HCEC 1CT (cell line): ENCODE data around the gene MRPS27.

Experiments
- DNase-seq: peaks from one replicate; pipeline ENCODE4 v3.0.0-alpha.2; 2017

The MRPS27 gene

DNA sequence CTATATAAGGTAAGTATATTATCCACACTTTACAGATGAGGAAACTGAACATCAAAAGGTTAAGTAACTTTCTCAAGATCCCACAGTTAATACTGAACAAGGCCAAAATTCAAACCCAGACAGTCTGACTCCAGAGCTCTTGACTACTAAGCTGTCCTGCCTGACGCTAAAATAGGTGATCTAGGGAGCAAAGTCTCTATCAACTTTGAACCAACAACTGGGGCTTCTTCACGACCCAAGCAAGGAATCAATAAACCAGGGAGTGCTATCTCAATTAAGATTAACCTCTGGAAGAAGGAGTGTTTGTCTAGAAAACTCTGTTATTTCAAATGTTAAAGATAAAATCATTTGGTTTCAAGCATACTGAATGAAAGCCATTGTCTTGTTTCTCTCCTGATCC lies 64.4 kb downstream of the MRPS27 start:
- no peak for DNase-seq

DNA sequence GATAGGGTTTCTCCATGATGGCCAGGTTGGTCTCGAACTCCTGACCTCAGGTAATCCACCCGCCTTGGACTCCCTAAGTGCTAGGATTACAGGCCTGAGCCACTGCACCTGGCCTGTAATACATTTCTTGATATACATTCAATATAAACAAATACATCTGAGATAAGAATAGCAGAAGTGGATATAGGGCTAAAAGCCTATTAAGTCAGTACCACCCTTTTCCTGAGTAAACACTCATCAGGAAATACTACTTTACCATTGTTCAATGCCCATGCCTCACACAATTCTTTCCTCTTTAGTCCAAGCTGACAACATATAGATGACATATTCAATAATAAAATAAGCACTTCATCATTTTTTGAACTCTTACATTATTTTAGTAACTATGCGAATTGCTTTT lies 64.8 kb downstream of the MRPS27 start:
- DNase-seq: no peak

DNA sequence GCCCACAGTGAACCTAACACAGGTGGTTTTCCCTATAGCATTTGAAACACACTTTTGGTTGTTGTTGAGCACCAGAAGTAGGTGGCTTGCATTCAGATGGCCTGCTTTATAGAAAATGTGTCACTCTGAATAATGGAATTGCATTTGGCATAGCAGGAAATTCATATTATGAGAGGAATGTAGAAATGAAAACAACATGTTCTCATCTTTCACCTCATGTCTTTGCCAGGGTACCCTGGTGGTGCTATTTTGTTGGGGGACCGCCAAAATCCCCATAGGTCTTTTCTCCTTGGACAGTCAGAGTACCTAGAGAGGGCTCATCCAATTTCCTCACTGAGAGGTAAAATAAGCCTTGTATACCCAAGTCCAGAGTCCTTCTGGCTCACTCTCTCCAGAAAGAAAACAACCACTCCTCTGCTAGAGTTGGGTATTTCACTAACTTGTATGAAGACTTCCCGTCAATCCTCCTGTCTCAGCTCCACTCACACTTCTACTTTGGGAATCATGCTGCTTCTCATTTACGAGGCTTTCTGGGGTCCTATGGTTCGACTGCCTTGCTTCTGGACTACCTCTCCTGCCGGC lies 67.4 kb downstream of the MRPS27 start:
- DNase-seq: peak; percentile 62

DNA sequence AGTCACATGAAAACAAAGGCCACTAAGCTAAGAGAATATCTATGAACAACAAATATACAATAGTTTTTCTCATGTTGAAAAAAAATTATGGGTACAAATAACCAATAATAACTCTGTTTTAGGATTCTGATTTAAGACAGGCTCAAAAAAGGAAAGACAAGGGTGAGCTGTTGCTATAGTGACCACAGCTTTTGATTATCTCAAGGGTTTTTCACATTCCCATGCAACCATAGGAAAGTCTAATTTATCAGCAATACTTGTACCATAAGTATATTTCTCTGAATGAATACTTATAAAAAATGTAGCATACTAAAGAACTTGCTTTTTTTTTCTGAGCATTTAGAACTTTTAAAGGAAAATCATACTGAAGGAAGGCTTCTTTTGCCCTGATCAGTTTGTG lies 68.0 kb downstream of the MRPS27 start:
- no peak for DNase-seq

DNA sequence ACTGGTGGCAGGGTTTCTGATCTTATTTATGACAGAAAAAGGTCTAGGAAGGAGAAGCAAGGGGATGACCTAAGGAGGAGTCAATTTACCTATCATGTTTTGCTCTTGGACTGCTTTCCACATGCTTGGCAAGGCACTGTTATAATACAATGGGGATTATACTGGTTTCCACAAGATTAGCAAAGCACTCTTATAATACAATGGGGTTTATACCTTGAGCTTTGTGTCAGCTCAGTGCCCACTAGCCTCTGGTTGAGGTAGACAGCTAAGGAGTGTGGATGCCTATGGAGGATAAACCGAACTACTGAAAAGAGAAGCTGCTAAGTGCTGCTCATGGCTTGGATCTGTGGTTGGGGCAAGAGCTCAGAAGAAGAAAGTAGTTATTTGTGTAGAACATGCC lies 68.7 kb downstream of the MRPS27 start:
- no peak for DNase-seq

DNA sequence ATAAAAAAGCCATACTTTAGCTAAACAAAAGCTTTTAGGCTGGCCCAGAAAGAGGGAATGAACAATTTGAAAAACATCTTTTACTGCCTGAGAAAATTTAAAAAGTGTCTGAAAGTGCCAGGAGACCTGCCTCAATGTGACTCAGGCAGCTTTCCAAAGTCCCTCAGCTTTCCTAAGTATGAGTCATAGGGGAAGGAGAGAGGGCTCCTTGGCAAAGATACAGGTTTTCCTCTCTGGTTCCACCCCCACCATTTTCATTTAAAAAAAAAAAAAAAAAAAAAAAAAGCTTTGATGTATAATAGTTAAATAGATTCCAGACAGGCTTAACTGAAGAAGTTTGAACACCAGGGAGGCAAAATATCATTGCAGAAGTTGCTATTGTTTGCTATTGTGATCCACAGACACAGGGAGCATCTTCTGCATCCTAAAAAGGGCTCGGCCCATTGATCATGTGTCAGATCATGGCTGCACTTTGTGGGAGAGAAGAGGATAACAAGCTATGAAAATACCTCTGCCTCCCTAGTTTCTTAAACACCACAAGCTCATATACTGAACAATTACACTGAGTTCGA lies 71.5 kb downstream of the MRPS27 start:
- DNase-seq: peak; percentile 88

DNA sequence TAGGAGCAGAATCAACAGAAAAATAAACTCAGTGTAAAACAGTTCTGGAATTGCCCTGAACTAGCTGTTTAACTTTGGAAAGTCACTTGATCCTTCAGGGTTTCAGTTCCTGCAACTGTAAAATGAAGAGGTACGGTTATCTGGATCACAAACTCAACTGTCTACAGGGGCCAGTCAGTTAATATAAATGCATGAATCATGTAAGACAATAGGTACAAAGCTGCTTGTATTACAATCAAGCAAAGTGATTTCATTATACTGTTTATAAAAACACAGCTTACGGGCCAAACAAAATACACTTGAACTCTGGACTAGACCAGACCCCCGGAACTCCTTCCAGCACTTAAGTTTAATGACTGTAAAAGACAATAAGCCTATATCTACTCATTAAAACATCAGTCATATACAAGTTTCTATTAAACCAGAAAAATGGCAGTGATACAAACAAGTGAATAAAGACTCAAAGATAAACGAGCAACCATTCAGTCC lies 73.0 kb downstream of the MRPS27 start:
- peak; percentile 60 for DNase-seq

DNA sequence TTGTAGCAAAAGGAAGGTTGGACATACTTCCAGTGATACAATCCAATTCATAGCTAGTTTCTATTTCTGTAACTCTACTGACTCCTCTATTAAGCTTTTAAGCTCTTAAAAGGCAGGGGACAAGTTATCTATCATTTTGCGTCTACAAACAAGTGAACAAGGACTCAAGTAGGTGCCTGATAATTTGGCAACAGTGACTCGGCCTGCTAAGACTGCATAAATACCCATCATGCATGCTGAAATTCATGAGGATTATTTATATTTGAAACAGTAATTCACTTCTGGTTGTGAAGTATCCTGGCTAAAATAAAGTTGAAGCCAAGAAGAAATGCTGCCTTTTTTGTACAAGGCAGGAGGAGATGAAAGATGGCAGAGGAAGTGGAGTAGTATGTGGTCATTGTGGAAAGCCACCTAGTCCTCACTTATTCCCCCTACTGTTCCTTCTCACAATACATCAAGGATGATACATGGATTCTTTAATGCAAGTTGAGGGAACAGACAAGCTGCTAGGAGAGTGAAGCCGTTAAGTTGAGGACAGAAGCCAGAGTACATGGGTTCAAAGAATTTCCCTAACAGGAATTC lies 74.0 kb downstream of the MRPS27 start:
- no peak for DNase-seq

DNA sequence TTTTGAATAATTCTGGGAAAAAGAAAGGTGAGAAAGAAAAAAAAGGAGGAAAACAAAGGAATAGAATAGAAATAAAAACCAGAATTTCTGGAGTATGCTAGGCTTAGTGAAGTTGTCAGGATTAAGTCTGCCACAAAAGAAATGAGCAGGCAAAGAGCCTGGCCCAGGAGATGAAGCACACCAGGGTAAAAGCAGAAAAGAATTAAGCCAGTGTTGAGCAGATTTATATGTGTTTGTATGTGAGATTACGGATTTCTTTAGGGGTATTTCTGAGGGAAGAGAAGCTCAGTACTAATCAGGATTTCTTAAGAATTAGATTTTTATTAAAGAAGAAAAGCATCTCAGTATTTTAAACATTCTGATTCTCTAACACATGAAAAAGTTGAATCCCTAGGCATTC lies 74.5 kb downstream of the MRPS27 start:
- no peak for DNase-seq

DNA sequence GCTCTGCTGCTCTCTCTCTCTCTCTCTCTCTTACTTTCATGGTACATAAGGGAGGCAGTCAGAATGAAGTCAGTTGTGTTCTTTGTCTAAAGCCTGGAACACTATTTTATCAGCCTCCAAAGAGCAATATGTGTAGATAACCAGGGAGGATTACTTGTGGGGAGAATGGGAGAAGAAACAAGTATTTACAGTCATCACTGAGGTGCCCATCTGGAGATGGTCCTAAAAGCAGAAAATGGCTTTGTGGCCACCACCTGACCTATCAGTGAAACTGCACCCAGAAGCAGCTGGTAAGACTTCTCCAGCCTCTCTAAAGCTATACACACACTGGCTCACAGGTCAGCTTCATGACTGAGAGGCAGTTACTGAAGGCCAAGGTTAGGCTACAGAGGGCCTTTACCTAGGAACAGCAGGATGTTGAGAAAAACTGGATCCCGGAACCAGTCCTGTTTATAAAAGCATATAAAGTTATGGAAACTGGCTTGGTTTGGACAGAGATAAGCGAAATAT lies 75.1 kb downstream of the MRPS27 start:
- peak; percentile 77 for DNase-seq

DNA sequence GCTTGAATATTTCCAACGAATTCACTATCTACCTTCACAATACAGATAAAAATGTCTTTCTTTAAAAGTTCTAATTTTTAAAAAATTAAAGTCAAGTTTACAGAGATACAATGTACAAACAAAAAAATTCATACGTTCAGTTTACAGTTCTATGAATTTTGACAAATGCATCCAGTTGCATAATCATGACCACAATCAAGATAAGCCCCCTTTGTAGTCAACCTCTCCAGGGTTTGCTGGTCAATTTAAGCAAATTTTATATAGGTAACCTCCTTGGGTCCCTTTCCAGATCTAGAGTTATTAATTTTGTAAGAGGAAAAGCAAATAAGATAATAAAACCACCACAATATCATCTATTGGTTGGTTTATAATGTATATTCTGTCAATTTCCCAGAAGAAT lies 76.3 kb downstream of the MRPS27 start:
- DNase-seq: no peak

DNA sequence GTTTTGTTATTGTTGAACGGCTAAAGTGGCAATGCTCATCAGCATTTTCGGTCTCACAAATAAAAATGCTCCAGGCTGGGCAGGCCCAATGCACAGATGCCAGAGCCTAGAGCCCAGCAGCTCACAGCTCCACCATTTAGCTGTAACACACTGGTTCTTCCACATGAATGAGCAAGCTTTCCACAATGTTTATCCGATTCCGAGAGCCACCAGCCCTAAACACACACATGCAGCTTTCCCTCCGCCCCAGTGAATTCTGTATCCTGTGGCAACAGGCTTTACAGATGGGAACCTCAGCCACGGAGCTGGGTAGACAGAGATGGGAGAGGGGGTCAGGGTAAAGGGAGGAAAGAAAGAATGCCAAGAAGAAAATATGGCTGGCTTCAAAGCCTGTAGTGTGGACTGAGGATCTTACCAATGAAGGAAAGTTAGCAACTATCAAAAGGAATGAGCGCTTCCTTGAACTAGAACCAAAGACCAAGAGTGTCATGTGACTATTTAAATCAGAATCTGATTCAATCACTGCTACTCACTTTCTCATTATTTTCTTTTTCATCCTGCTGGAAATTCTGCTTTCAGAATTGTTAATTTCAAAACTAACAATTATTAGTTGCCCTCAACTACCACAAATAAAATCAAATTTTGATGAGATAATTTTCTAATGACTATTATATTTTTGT lies 77.1 kb downstream of the MRPS27 start:
- DNase-seq: no peak

DNA sequence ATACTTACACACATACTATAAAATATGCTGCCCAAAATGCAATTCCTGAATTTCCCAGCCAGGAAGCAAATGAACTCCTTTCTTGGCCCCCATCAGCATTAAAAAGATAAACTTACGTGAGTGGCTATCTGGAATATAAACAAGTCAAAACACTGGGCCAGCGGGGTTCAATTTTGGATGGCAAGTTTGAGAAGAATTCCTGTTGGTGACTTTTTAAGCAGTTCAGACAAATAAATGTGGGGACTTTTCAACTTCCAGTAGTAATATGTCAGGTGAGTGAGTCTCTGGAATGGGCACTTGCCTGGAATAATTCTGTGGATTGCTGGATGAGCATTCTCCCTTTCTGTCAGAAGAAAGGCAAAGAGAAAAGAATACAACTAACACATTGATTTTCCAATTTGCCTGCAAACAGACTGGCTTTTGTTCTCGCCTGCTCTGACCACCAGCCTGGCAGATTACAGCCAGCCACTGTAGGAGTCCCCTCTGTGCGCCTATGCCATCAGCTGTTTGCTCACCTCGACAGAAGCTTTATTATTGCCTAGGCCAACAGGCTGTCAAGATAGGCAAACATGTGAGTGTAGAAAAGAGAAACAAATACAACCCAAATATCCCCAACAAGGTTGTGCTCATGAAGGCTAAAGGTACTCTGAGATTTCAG lies 78.6 kb downstream of the MRPS27 start:
- DNase-seq: no peak

DNA sequence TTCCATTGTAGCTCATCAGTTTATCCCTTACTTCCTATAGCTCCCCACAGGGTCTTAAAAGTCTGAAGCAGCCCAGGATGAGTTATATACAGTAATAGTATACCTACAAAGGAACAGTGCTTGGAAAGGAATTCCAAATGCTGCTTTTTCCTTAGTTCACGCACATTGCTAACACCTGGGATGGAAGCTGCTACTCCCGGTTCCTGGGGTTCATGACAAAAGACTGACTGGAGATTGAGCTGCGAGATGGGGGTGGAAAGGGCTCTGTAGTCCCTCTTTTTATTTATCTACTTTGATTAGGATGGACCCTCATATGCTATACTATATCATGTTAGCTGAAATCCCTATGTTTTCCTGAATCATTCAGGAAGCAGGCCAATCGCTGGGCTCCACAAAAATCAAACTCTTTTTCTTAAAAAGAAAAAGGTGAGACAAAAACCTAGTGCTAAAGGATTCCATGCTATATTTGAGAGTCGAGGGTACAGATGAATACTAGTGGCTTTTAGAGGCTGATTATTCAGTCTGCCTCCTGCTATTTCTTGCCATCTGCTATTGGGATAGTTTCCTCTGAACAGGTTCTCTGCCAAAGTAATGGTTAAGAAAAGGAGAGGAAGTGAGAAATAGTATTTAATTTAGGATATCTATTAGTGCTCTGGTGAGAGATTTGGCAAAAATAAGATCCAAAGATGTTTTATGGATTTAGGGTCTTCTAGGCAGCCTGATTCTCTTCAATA lies 81.2 kb downstream of the MRPS27 start:
- DNase-seq: no peak

DNA sequence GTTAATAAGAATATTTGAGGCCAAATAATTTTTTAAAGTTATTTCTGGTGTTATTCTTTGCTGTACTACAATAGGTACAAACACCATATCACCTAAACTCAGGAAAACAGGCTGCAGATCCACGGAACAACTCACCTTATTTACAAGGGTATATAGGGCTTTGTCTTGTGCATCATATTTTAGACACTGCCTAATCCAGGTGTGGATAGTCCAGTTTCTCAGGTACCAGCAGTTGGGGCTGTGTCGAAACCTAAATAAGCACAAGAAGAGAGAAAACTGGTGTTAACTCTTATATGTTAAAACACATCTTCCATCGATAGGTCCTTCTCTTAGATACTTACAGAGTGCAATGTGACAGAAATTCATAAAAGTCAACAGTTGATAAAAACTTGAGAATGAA lies 82.2 kb downstream of the MRPS27 start:
- no peak for DNase-seq

DNA sequence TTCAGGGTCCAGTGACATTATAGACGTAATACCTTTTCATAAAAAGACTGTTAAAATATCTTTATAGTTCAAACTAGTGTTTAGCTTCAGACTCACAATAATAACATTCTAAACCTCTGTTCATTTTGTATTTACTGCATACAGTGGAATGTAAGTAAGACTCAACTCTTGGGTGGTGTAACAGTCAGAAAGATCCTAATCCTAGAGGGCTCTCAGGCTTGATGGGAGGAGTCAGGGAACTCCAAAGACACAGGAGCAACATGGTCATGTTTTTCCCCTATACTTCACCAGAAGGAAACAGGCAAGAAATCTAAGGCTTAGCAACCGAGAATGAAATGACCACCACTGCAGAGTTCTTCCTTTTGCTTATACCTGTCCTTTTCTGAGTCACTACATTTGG lies 82.6 kb downstream of the MRPS27 start:
- no peak for DNase-seq

DNA sequence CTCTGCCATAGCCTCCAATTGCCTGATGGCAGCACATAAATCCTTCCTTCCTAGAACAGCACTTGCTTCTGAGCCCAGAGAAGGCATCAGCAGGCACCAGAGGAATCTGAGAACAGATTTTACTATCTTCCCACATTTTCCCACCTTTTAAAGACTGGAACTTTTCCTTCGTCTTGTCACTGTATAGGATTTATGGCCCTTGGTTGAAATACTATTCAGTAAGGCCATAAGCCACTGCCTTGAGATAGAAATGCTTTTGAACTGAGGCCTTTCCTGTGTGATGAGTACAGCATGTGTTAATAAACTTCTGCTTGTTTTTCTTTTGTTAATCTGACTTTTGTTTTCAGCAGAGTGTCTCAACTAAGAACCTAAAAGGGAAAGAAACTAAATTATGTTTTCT lies 84.3 kb downstream of the MRPS27 start:
- DNase-seq: no peak

DNA sequence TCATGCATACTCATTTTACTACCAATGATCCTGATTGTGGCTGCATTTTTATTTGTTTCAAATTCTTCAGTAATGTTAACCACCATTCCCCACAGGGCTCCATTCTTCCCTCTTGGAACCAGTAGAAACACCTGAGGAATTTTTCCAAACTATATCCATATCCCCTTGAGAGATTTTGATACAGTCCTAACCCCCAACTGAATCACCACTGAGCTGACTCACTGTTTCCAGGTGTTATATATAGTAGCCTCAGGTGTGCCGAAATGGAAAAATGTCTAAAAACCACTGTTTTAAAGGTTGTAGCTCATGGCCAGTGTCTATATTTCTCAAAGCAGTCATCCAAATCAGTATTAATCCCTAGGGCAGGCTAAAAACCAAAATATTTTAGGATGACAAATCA lies 85.2 kb downstream of the MRPS27 start:
- no peak for DNase-seq

DNA sequence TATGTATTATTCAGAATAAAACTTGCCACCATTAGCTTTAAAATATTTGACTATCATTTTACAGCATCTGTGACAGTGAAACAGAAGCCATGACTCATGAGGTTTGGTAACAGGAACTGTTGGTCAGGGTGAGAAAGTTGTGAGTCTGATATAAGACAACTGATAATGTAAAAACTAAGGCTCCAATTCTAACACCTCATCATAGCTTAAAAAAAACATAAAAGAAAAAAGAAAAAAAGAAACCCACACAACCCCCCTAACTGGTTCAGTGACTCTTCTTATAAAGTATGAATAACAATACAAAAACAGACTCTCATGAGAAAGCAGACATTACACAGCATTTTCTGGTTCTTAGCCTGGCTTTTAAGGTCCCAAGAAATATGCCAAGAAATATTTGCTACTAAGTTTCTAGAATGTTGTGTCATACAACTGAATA lies 85.8 kb downstream of the MRPS27 start:
- peak; percentile 77 for DNase-seq

DNA sequence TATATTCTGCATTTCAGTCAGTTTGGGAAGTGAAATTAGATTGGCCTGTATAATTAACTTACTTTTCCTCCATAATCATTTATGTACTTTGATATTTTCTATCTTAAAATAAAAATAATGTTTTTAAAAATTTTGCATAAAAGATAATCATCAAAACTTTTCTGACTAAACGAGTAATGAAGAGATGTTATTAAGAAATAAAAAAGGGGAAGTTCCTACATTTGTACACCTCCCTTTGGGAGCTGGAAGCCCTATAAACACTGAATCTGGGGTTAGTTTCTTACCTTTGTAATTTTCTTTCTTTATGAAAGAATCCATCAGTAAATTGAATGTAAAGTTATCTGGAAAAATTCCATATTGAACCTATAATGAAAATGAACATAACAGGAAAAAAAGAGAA lies 86.2 kb downstream of the MRPS27 start:
- DNase-seq: no peak

DNA sequence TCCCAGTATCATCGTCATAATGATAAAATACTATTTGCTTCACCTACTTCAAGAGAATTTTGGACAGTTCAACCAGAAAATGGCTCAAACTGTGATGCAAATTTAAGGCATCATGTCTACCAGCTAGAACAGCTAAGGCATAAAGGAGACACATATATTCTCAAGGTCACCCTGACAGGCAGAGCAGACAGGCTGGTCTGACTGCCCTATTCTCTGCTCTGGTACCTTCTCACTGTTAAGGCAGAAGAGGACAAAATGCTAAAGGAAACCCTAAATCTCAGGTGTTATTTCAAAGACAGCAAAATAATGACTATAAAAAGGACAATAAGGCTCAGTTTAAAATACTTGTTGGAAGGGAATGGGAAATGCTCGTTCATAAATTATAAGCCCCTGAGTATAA lies 87.2 kb downstream of the MRPS27 start:
- DNase-seq: no peak

DNA sequence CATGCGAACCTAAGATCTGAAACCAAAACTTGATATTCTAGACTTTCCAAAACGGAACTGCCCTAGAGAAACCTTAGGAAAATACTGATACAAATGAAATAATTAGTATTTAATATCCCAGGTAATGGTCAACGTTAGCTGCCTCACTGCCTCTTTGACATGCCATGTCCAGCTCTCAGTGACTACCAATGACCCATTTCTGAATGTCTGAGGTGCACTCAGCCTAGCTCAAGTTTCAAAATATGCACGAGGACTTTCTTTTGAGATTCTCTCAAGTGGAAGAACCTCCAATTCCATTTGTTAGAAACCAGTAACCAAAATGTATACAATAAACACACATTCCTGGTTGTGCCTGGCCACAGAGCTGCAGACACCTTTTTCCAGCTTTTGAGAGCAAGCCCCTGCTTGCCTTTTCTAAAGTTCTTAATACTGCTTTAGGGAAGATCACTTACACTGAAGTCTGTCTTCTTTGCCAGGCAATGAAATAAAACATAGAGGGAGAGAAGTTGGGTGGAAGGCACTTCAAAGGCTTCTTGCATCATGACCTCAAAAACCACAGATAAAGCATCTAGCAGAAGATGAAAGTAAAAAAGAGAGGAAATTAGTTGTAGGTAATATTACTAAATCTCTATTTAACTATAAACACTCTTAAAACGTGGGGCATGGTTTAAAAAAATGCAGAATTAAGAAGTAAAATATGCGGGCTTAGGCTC lies 87.9 kb downstream of the MRPS27 start:
- no peak for DNase-seq
